Activated CD8-positive, alpha-beta T cell treated with anti-CD3 and anti-CD28 coated beads, Interleukin-2, amount 10 ng/mL, durations not matched to agents 7 days and 5 days (primary cell): ENCODE data around the gene AMPD2. TPM values are rescaled to one million over a fixed set of nuclear protein-coding genes. Genes with fewer than 3 reads are reported as not detected.

Experiments used
- ATAC-seq: fragments of 150-1000 bp; cut with Tn5 transposase; one replicate; pipeline ENCODE4 v1.10.0; 2021; ENCODE audit warnings: moderate library complexity
- CTCF ChIA-PET: fragments of 350-600 bp; sonication (Branson Sonifier 250); formaldehyde crosslinking; loops from one replicate; lab custom pipeline; 2021; ENCODE audit warnings: antibody characterized with exemption; lab: Charles Lee
- POLR2A ChIA-PET: fragments of 350-600 bp; sonication (Branson Sonifier 250); formaldehyde crosslinking; loops from one replicate; lab custom pipeline; 2021; ENCODE audit warnings: antibody characterized with exemption; lab: Charles Lee
- DNase-seq: peaks from one replicate; pipeline ENCODE4 v3.0.0-alpha.2; 2020
- H3K27ac Mint-ChIP-seq: one replicate; pipeline ENCODE4 v1.8.0; 2021; ENCODE audit warnings: mild to moderate bottlenecking, mixed read lengths
- H3K27me3 Mint-ChIP-seq: one replicate; pipeline ENCODE4 v1.8.0; 2021; ENCODE audit warnings: low read depth, mixed read lengths
- H3K36me3 Mint-ChIP-seq: one replicate; pipeline ENCODE4 v1.8.0; 2021; ENCODE audit warnings: low read depth, mixed read lengths
- H3K4me1 Mint-ChIP-seq: one replicate; pipeline ENCODE4 v1.8.0; 2021; ENCODE audit warnings: low read depth, mixed read lengths
- H3K4me3 Mint-ChIP-seq: one replicate; pipeline ENCODE4 v1.8.0; 2021; ENCODE audit warnings: mild to moderate bottlenecking, mixed read lengths
- H3K9me3 Mint-ChIP-seq: one replicate; pipeline ENCODE4 v1.8.0; 2022; ENCODE audit warnings: mixed read lengths; ENCODE audit not compliant: insufficient read depth
- total RNA-seq, 2 experiments: library from RNA; stranded (reverse); gene quantifications; one replicate each; pipeline ENCODE4 v1.2.3, GENCODE V29; 2021

AMPD2 gene
- total RNA-seq, 2 experiments from 2014 or later = 123 to 133 TPM

GRCh38 chr1:109617291-109617801 lies 2.3 kb upstream of the AMPD2 start:
- ATAC-seq (no peak), DNase-seq (no peak)
- H3K9me3 Mint-ChIP-seq = no peaks in the 10 kb centered on the region
- peaks cover 44% of the 10 kb centered on the region for H3K4me1 Mint-ChIP-seq
- no peak overlapping the region for H3K4me3 Mint-ChIP-seq
- H3K27me3 Mint-ChIP-seq = peaks cover 3% of the 10 kb centered on the region
- H3K27ac Mint-ChIP-seq = peak overlapping the region; percentile 48
- POLR2A ChIA-PET = interaction anchor here (2.1 kb wide), 1 partner anchor 69 kb away, joined by 12 read pairs; the partner anchor contains the start of gene GNAI3
- CTCF ChIA-PET = interaction anchor here (0.7 to 5.1 kb wide), 6 partner anchors 13 to 72 kb away, joined by 3 to 34 read pairs (median 7); partner anchors contain the start of gene GNAI3
- H3K36me3 Mint-ChIP-seq = peaks cover 6% of the 10 kb centered on the region

- Mint-ChIP-seq H3K27ac (peak overlapping the region; percentile 96), H3K4me1 (peaks cover 60% of the 10 kb centered on the region), H3K27me3 (no peaks in the 10 kb centered on the region), H3K36me3 (peaks cover 10% of the 10 kb centered on the region), H3K9me3 (no peaks in the 10 kb centered on the region), H3K4me3 (peak overlapping the region; percentile 95)
- DNase-seq (no peak), ATAC-seq (no peak)
- CTCF ChIA-PET = interaction anchor here (0.5 to 5.1 kb wide), 8 partner anchors 11 to 366 kb away, joined by 3 to 34 read pairs (median 8); partner anchors contain the start of genes AHCYL1 and GNAI3
- POLR2A ChIA-PET = interaction anchor here (2.2 to 3.9 kb wide), 3 partner anchors 70 to 365 kb away, joined by 5 to 52 read pairs (median 9); partner anchors contain the start of genes AHCYL1 and GNAI3
Measured at GRCh38 chr1:109618661-109619575, 719 bp upstream of the AMPD2 start.

GRCh38 chr1:109620401-109620791 lies 759 bp downstream of the AMPD2 start:
- CTCF ChIA-PET = interaction anchor here (0.9 to 5.1 kb wide), 10 partner anchors 10 to 364 kb away, joined by 3 to 34 read pairs (median 7); partner anchors contain the start of genes AHCYL1, CYB561D1 and GNAI3
- Mint-ChIP-seq H3K27ac (peak overlapping the region; percentile 96), H3K4me3 (peak overlapping the region; percentile 95), H3K9me3 (no peaks in the 10 kb centered on the region), H3K36me3 (peaks cover 12% of the 10 kb centered on the region), H3K27me3 (no peaks in the 10 kb centered on the region), H3K4me1 (peaks cover 74% of the 10 kb centered on the region)
- DNase-seq = no peak
- POLR2A ChIA-PET = interaction anchor here (0.7 to 3.9 kb wide), 7 partner anchors 9 to 364 kb away, joined by 3 to 52 read pairs (median 4); partner anchors contain the start of genes AHCYL1 and GNAI3
- no peak for ATAC-seq

GRCh38 chr1:109620841-109621286 lies 1.2 kb downstream of the AMPD2 start:
- peak; percentile 99 for DNase-seq
- ATAC-seq = peak; percentile 83
- ChIA-PET POLR2A (interaction anchor here (0.7 to 3.9 kb wide), 6 partner anchors 8 to 363 kb away, joined by 3 to 52 read pairs (median 4); partner anchors contain the start of genes AHCYL1 and GNAI3), CTCF (interaction anchor here (0.9 to 5.1 kb wide), 10 partner anchors 10 to 364 kb away, joined by 3 to 34 read pairs (median 7); partner anchors contain the start of genes AHCYL1, CYB561D1 and GNAI3)
- H3K27me3 Mint-ChIP-seq = no peaks in the 10 kb centered on the region
- peak overlapping the region; percentile 96 for H3K27ac Mint-ChIP-seq
- H3K4me1 Mint-ChIP-seq = peaks cover 74% of the 10 kb centered on the region
- H3K4me3 Mint-ChIP-seq = peak overlapping the region; percentile 95
- peaks cover 13% of the 10 kb centered on the region for H3K36me3 Mint-ChIP-seq
- no peaks in the 10 kb centered on the region for H3K9me3 Mint-ChIP-seq

GRCh38 chr1:109621379-109622136 lies 1.9 kb downstream of the AMPD2 start:
- Mint-ChIP-seq H3K9me3 (no peaks in the 10 kb centered on the region), H3K27ac (peak overlapping the region; percentile 96), H3K4me3 (peak overlapping the region; percentile 95), H3K4me1 (peaks cover 68% of the 10 kb centered on the region), H3K36me3 (peaks cover 17% of the 10 kb centered on the region), H3K27me3 (no peaks in the 10 kb centered on the region)
- ChIA-PET CTCF (interaction anchor here (5.1 to 11.1 kb wide), 2 partner anchors 17 to 76 kb away, joined by 34 to 129 read pairs; no protein-coding TSS in a partner anchor), POLR2A (interaction anchor here (0.9 to 3.9 kb wide), 3 partner anchors 13 to 75 kb away, joined by 3 to 52 read pairs (median 4); partner anchors contain the start of gene GNAI3)
- peak; percentile 5 for ATAC-seq
- peak; percentile 22 for DNase-seq

GRCh38 chr1:109622137-109622892 lies 2.7 kb downstream of the AMPD2 start:
- Mint-ChIP-seq H3K9me3 (no peaks in the 10 kb centered on the region), H3K4me3 (peak overlapping the region; percentile 95), H3K4me1 (peaks cover 61% of the 10 kb centered on the region), H3K36me3 (peaks cover 18% of the 10 kb centered on the region), H3K27ac (peak overlapping the region; percentile 96), H3K27me3 (no peaks in the 10 kb centered on the region)
- ChIA-PET POLR2A (interaction anchor here (0.9 to 3.9 kb wide), 3 partner anchors 73 to 76 kb away, joined by 3 to 52 read pairs (median 20); partner anchors contain the start of gene GNAI3), CTCF (interaction anchor here (0.6 to 11.1 kb wide), 2 partner anchors 17 to 75 kb away, joined by 3 to 129 read pairs; no protein-coding TSS in a partner anchor)
- ATAC-seq (no peak), DNase-seq (peak; percentile 18)

- H3K36me3 Mint-ChIP-seq = peaks cover 24% of the 10 kb centered on the region
- ATAC-seq (no peak), DNase-seq (peak; percentile 21)
- H3K27me3 Mint-ChIP-seq = no peaks in the 10 kb centered on the region
- POLR2A ChIA-PET = interaction anchor here (1.9 kb wide), 1 partner anchor 74 kb away, joined by 20 read pairs; the partner anchor contains the start of gene GNAI3
- peak overlapping the region; percentile 95 for H3K4me3 Mint-ChIP-seq
- peaks cover 57% of the 10 kb centered on the region for H3K4me1 Mint-ChIP-seq
- H3K9me3 Mint-ChIP-seq = no peaks in the 10 kb centered on the region
- CTCF ChIA-PET = interaction anchor here (0.6 to 11.1 kb wide), 4 partner anchors 16 to 90 kb away, joined by 3 to 129 read pairs (median 16); no protein-coding TSS in a partner anchor
- H3K27ac Mint-ChIP-seq = peak overlapping the region; percentile 96
Measured at GRCh38 chr1:109622895-109623294, 3.3 kb downstream of the AMPD2 start.

- DNase-seq (peak; percentile 24), ATAC-seq (no peak)
- H3K4me1 Mint-ChIP-seq = peaks cover 52% of the 10 kb centered on the region
Measured at GRCh38 chr1:109623601-109624161, 4.0 kb downstream of the AMPD2 start.

GRCh38 chr1:109624201-109625010 lies 4.8 kb downstream of the AMPD2 start:
- Mint-ChIP-seq H3K4me1 (peaks cover 44% of the 10 kb centered on the region), H3K4me3 (peak overlapping the region; percentile 95), H3K27me3 (no peaks in the 10 kb centered on the region), H3K9me3 (no peaks in the 10 kb centered on the region), H3K27ac (peak overlapping the region; percentile 96), H3K36me3 (peaks cover 34% of the 10 kb centered on the region)
- DNase-seq = peak; percentile 54
- CTCF ChIA-PET = interaction anchor here (0.9 to 11.1 kb wide), 10 partner anchors 13 to 360 kb away, joined by 3 to 129 read pairs (median 6); partner anchors contain the start of genes AHCYL1 and GNAI3
- POLR2A ChIA-PET = interaction anchor here (1.2 to 1.9 kb wide), 4 partner anchors 11 to 78 kb away, joined by 5 to 20 read pairs (median 8); partner anchors contain the start of gene GNAI3
- peak; percentile 3 for ATAC-seq

More at GRCh38 chr1:109623601-109624161, 4.0 kb downstream of the AMPD2 start:
- peak overlapping the region; percentile 96 for H3K27ac Mint-ChIP-seq
- H3K4me3 Mint-ChIP-seq = peak overlapping the region; percentile 95
- POLR2A ChIA-PET = interaction anchor here (1.2 to 1.9 kb wide), 4 partner anchors 11 to 77 kb away, joined by 5 to 20 read pairs (median 8); partner anchors contain the start of gene GNAI3
- H3K27me3 Mint-ChIP-seq = no peaks in the 10 kb centered on the region
- H3K9me3 Mint-ChIP-seq = no peaks in the 10 kb centered on the region
- peaks cover 30% of the 10 kb centered on the region for H3K36me3 Mint-ChIP-seq
- CTCF ChIA-PET = interaction anchor here (1.2 to 11.1 kb wide), 7 partner anchors 15 to 361 kb away, joined by 3 to 129 read pairs (median 8); partner anchors contain the start of genes AHCYL1 and GNAI3
